HepG2 (cell line): ENCODE measurements around the gene PPAN. TPM values are rescaled to one million over a fixed set of nuclear protein-coding genes. Genes with fewer than 3 reads are reported as not detected.

Source experiments
- ATAC-seq: fragments of 200-7000 bp; cut with Tn5 transposase; 3 replicates; pipeline ENCODE4 v1.9.1; 2020; ENCODE audit warnings: mild to moderate bottlenecking, moderate library complexity
- BruUV-seq: library from RNA; stranded (reverse); fragments of 400-500 nt; replicated peaks from 2 replicates; lab custom pipeline; 2021; lab: Mats Ljungman, UMichigan
- CTCF ChIA-PET: fragments of 300-600 bp; formaldehyde crosslinking; extraction: SDS; loops from one replicate; lab custom pipeline; 2021; ENCODE audit warnings: low total read pairs, inconsistent platforms, low intra/inter-chr PET ratio; lab: Yijun Ruan, JAX
- POLR2A ChIA-PET: fragments of 350-600 bp; sonication (Branson Sonifier 250); formaldehyde crosslinking; loops from one replicate; lab custom pipeline; 2020; ENCODE audit warnings: antibody characterized with exemption, inconsistent platforms; lab: Yijun Ruan, JAX
- DNase-seq: peaks from one replicate; pipeline ENCODE4 v3.0.0-alpha.2; 2015; ENCODE audit warnings: low spot score
- FAIRE-seq: peaks from 3 replicates; lab custom pipeline; 2011; peaks lifted over from hg19 to GRCh38; lab: Jason Lieb, UNC
- H2AFZ ChIP-seq: one replicate; pipeline ENCODE4 v1.6.1; 2011; ENCODE audit warnings: low read length, inconsistent platforms
- H3K27ac ChIP-seq: fragments of 300-600 bp; 3 replicates; pipeline ENCODE4 v1.8.0; 2011; ENCODE audit warnings: mixed run types, mild to moderate bottlenecking, mixed read lengths, low read length, inconsistent platforms; ENCODE audit not compliant: insufficient read depth; ENCODE audit errors: extremely low read length
- H3K27me3 ChIP-seq, 2 experiments: fragments of 200-600 bp in 1 of 2; 2 replicates in 1 of 2; 3 replicates in 1 of 2; pipeline versions ENCODE4 v1.6.0 to v1.8.0; 2011; ENCODE audit warnings: low read length in 2 of 2, mild to moderate bottlenecking in 2 of 2, moderate library complexity in 2 of 2, inconsistent platforms in 1 of 2; ENCODE audit not compliant: insufficient read depth in 2 of 2, control insufficient read depth in 1 of 2
- H3K36me3 ChIP-seq, 2 experiments: fragments of 200-600 bp in 1 of 2; replicated peaks in 1 of 2; 2 replicates in 1 of 2; 3 replicates in 1 of 2; pipeline versions ENCODE4 v1.5.1 to v1.8.0; 2011; ENCODE audit warnings: low read length in 2 of 2, inconsistent platforms in 1 of 2; ENCODE audit not compliant: insufficient read depth in 2 of 2, control insufficient read depth in 1 of 2
- H3K4me1 ChIP-seq: 2 replicates; pipeline ENCODE4 v1.5.1; 2012; ENCODE audit warnings: low read length, inconsistent platforms; ENCODE audit not compliant: insufficient read depth
- H3K4me2 ChIP-seq: 2 replicates; pipeline ENCODE4 v1.6.0; 2011; ENCODE audit warnings: low read depth, low read length, inconsistent platforms
- H3K4me3 ChIP-seq, 3 experiments: fragments of 200-600 bp in 1 of 3; sonication (generic), shearing (Covaris generic) in 1 of 3; replicated peaks in 1 of 3; 2 replicates each; pipeline ENCODE4 v1.5.1; 2011 to 2016; ENCODE audit warnings: low read length in 3 of 3, inconsistent platforms in 2 of 3, low read depth in 2 of 3, mild to moderate bottlenecking in 2 of 3, control low read depth in 1 of 3, mixed read lengths in 1 of 3; ENCODE audit not compliant: insufficient read depth in 1 of 3
- H3K79me2 ChIP-seq: one replicate; pipeline ENCODE4 v1.6.1; 2011; ENCODE audit warnings: low read length, inconsistent platforms; ENCODE audit not compliant: insufficient read depth
- H3K9ac ChIP-seq: 2 replicates; pipeline ENCODE4 v1.6.0; 2011; ENCODE audit warnings: mild to moderate bottlenecking, low read depth, low read length, inconsistent platforms; ENCODE audit not compliant: insufficient read depth
- H3K9me3 ChIP-seq: 2 replicates; pipeline ENCODE4 v1.5.1; 2012; ENCODE audit warnings: mild to moderate bottlenecking, low read length
- H4K20me1 ChIP-seq: 2 replicates; pipeline ENCODE4 v1.6.0; 2011; ENCODE audit warnings: inconsistent platforms, mild to moderate bottlenecking, low read length, moderate library complexity; ENCODE audit not compliant: insufficient read depth
- AGO2 ChIP-seq: fragments of 200-400 bp; formaldehyde crosslinking; optimal IDR thresholded peaks from 2 replicates; pipeline ENCODE3; 2017; ENCODE audit warnings: mild to moderate bottlenecking, low read depth, low read length, moderate library complexity
- MIER2 ChIP-seq: IDR thresholded peaks from 2 replicates; pipeline ENCODE4 v1.6.1; 2016; ENCODE audit warnings: missing biosample characterization, missing genetic modification reagents
- TBX3 ChIP-seq: fragments of 450-650 bp; IDR thresholded peaks from 2 replicates; pipeline ENCODE4 v1.6.1; 2017; ENCODE audit warnings: antibody characterized with exemption, mild to moderate bottlenecking, inconsistent platforms, borderline replicate concordance
- TOE1 ChIP-seq: sonication (generic); formaldehyde crosslinking; IDR thresholded peaks from 2 replicates; pipeline ENCODE4 v1.4.0; 2020; ENCODE audit warnings: mild to moderate bottlenecking, missing genetic modification reagents
- ZBTB14 ChIP-seq: sonication (generic); formaldehyde crosslinking; IDR thresholded peaks from 2 replicates; pipeline ENCODE4 v1.4.0; 2020; ENCODE audit warnings: missing genetic modification reagents
- ZMYM2 ChIP-seq: sonication (generic); formaldehyde crosslinking; IDR thresholded peaks from 2 replicates; pipeline ENCODE4 v1.8.0; 2022; ENCODE audit warnings: mild to moderate bottlenecking, missing genetic modification reagents
- ZNF510 ChIP-seq: sonication (generic); formaldehyde crosslinking; IDR thresholded peaks from 2 replicates; pipeline ENCODE4 v1.4.0; 2020; ENCODE audit warnings: low read depth, mild to moderate bottlenecking, missing genetic modification reagents
- ZNF556 ChIP-seq: sonication (generic); formaldehyde crosslinking; IDR thresholded peaks from 2 replicates; pipeline ENCODE4 v1.4.0; 2020; ENCODE audit warnings: mild to moderate bottlenecking, missing genetic modification reagents, borderline replicate concordance
- WGBS: methylation state at CpG from one replicate; pipeline ENCODE4 v1.1.6; 2017; ENCODE audit warnings: low lambda C conversion rate; 5-methylcytosine and 5-hydroxymethylcytosine counted together
- in situ Hi-C: cut with HindIII; loops from 2 replicates; pipeline ENCODE4 v1.10.0; 2017; ENCODE audit warnings: low pct_unique_long_range_greater_than_20kb; ENCODE audit not compliant: extremely low pct_ligation_motif_present
- intact Hi-C: fragments of 100-400 bp; cut with micrococcal nuclease; formaldehyde crosslinking; loops from one replicate; pipeline ENCODE4 v1.10.0; 2022; ENCODE audit not compliant: unreplicated experiment
- polyA plus RNA-seq, 8 experiments: library from polyadenylated mRNA; depleted of rRNA in 3 of 8; stranded (reverse) in 7 of 8; unstranded in 1 of 8; fragments of >200 nt; fragmentation: Illumina TruSeq in 4 of 8; extraction: Trizol in 4 of 8; gene quantifications; 2 replicates each; pipeline versions ENCODE4 v1.2.1 to v1.2.3, GENCODE V29; 2011 to 2016; ENCODE audit warnings: low read depth in 4 of 8, missing spikeins in 1 of 8, mixed read lengths in 1 of 8; ENCODE audit not compliant: insufficient read depth in 1 of 8
- total RNA-seq, 5 experiments: library from RNA; depleted of rRNA; stranded (reverse); fragments of >200 nt; fragmentation: Illumina TruSeq; extraction: Trizol; gene quantifications; 2 replicates each; pipeline ENCODE4 v1.2.3, GENCODE V29; 2016; ENCODE audit warnings: low read depth in 1 of 5

PPAN gene
- total and polyA plus RNA-seq, 2 of the 13 experiments (the other 11 are each of a cell fraction or from before 2014, with no cell fraction given) = 36.2 to 41.9 TPM

DNA sequence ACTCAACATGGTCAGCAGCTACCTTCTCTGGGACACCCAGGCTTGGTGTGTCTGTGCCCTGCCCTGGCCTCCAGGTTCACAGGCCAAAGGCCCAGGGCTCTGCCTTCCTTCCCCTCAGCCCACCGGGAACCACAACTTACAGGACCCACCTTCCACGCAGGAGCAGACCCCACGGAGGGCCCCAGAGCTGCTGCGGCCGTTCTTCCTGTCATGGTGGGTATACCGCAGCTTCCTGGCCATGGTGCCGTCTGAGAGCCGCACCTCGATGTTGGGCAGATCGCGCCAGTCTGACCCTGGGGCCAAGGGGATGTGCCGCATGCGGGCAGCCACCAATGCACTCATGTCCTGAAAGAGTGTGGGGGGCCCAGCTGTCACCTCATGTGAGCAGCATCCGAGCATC, 30.8 kb downstream of the PPAN start (continued):
- no peak for TF ChIP-seq MIER2 (CRISPR knock-in tag)

DNA sequence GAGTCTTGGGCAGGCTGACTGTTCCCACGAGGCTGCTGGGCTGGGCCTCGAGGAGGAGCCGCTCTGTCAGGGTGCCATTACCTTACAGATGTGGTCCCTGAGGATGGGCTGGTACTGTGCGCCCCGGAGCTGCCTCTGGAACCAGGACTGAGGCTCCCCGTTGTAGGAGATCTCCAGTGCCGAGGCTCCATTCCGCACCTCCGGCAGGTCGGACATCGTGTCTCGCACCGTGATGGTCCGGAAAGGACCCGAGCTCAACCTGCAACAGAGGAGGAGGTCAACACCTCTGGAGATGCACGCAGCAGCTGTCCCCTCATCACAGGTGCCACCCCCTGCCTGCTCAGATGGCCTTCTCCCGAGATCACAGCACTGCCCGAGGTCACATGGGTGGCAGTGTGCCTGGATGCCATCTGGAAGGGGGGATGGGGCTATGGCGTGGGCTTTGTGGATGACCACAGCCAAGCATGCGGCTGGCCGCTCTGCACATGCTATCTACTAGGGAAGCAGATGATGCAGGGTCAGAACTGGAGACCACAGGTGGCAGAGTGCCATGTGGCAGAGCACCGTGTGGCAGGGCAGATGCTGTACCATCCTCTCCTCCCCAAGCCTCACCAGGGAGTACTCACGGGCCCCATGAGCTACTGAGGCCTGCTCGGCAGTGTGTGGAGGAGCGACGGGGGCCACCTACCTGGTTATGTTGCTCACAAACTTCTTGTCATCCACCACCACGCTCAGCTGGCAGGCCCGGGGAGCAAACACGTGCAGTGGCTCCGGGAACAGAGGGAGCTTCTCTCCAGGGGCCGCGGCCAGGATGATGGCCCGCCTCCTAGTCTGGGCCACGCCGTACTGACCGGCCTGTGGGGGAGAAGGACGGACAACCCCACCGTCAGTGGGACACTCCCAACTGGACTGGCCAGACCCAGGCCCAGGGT, 31.9 kb downstream of the PPAN start:
- intact Hi-C loops = no loop called here

More for the DNA sequence above, 31.9 kb downstream of the PPAN start:
- DNase-seq (no peak), FAIRE-seq (no peak), ATAC-seq (no peak)
- Histone ChIP-seq H3K9ac (no peak overlapping the region), H4K20me1 (no peaks in the 10 kb centered on the region), H3K9me3 (no peaks in the 10 kb centered on the region), H3K36me3 (peaks cover 42 to 79% of the 10 kb centered on the region in 2 experiments), H3K4me3 (no peak overlapping the region), H2AFZ (no peak overlapping the region), H3K79me2 (no peaks in the 10 kb centered on the region), H3K27ac (no peak overlapping the region), H3K4me1 (no peaks in the 10 kb centered on the region), H3K4me2 (no peak overlapping the region), H3K27me3 (no peaks in the 10 kb centered on the region)
- no TSS peak for BruUV-seq
- no peak for TF ChIP-seq TBX3
- no peak for TF ChIP-seq ZMYM2 (CRISPR knock-in tag)
- no peak for TF ChIP-seq ZNF510 (CRISPR knock-in tag)
- peak; percentile 32 for TF ChIP-seq AGO2
- TF ChIP-seq ZNF556 (CRISPR knock-in tag) = no peak
- TF ChIP-seq TOE1 (CRISPR knock-in tag) = no peak
- no peak for TF ChIP-seq ZBTB14 (CRISPR knock-in tag)
- ChIA-PET CTCF (no interaction called here), POLR2A (no interaction called here)
- in situ Hi-C loops = no loop called here
- 93% methylated on average over 8 of the region's 38 CpGs for WGBS
